ENCODE data around the gene ALG2. TPM values are rescaled to one million over a fixed set of nuclear protein-coding genes. Genes with fewer than 3 reads are reported as not detected.
"Not testable (repeated sequence)": the region's sequence is repeated elsewhere in the genome, so short reads cannot be mapped to it uniquely, and the experiment has no call there.

The ALG2 gene
- total RNA-seq, 1 donor: 51.8 TPM

DNA sequence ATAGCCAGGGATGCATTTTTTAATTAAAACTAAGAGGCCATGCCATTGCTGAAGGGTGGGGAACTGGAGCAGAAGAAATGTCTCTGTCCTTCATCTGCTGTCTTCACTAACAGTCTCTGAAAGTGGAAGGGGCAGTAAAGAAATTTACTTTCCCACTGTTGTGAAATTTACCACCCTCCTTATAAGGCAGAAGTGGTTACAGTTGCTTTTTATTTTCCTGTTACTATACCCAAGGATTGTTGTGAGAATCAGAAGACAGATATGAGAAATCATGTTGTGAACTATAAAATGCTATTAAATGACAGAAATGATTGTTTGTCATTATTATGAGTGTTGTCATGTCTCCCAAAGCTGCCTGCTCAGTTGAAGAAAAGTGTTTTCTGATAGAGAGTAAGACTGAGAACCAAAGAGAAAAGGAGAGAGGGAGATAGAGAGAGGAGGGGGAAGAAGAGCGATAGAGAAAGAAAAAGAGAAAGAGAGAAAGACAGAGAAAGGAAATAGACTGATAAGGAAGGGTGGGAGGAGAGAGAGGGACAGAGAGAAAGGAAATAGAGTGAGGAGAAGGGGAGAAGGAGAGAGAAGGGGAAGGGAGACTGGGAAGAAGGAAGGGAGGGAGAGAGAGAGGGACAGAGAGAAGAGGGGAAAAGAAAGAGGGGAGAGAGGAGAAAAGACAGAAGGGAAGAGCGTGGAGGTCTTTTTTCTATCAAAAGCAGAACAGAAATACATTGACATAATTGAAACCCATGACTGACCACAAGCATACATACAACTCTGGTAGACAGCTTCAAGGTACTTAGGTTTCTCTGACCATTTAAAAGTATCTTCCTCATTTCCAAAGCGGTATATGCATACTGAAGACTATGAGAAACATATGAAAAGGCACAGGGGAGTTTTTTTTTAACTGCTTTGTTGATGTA lies 22.9 kb upstream of the ALG2 start:
- Histone ChIP-seq H3K79me2 (ENCODE audit: insufficient read depth, low read length) (no peaks in the 10 kb centered on the region), H3K27me3 (ENCODE audit: insufficient read depth, low read length) (no peaks in the 10 kb centered on the region), H3K9me3 (ENCODE audit: low read depth, low read length) (no peaks in the 10 kb centered on the region), H3K27ac (ENCODE audit: low read depth, low read length) (no peak overlapping the region), H3K4me2 (ENCODE audit: insufficient read depth, low read length) (no peak overlapping the region), H3K36me3 (ENCODE audit: insufficient read depth, low read length) (no peaks in the 10 kb centered on the region), H4K20me1 (ENCODE audit: insufficient read depth, low read length) (no peaks in the 10 kb centered on the region), H3K4me3 (ENCODE audit: insufficient read depth, low read length) (no peak overlapping the region), H2AFZ (ENCODE audit: low read length) (no peak overlapping the region), H3K4me1 (ENCODE audit: insufficient read depth, low read length) (peaks cover 6% of the 10 kb centered on the region)
- TF ChIP-seq, protein P1, sequence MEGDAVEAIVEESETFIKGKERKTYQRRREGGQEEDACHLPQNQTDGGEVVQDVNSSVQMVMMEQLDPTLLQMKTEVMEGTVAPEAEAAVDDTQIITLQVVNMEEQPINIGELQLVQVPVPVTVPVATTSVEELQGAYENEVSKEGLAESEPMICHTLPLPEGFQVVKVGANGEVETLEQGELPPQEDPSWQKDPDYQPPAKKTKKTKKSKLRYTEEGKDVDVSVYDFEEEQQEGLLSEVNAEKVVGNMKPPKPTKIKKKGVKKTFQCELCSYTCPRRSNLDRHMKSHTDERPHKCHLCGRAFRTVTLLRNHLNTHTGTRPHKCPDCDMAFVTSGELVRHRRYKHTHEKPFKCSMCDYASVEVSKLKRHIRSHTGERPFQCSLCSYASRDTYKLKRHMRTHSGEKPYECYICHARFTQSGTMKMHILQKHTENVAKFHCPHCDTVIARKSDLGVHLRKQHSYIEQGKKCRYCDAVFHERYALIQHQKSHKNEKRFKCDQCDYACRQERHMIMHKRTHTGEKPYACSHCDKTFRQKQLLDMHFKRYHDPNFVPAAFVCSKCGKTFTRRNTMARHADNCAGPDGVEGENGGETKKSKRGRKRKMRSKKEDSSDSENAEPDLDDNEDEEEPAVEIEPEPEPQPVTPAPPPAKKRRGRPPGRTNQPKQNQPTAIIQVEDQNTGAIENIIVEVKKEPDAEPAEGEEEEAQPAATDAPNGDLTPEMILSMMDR (IDR thresholded peaks at IDR 0.05; ENCODE audit: extremely low read depth, low read depth, low read length): no peak
- DNase-seq (ENCODE audit: insufficient read length, low spot score, missing footprints): no peak

DNA sequence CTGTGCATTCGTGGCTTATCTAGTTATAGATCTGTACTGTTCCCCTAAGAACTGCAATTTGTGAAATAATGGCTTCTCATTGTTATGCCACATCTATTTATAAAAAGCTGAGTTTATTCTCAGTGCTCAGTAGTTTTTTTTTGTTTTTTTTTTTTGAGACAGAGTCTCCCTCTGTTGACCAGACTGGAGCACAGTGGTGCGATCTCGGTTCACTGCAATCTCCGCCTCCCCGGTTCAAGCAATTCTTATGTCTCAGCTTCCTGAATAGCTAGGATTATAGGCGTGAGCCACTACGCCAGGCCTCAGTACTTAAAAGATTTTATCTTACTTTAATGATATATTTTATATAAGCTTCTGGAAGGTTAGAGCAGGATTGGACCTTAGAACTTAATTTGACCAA lies 19.4 kb upstream of the ALG2 start:
- H3K79me2 ChIP-seq (ENCODE audit: insufficient read depth, low read length): no peaks in the 10 kb centered on the region
- no peaks in the 10 kb centered on the region for H3K36me3 ChIP-seq (ENCODE audit: insufficient read depth, low read length)
- H3K27ac ChIP-seq (ENCODE audit: low read depth, low read length): no peak overlapping the region
- H3K4me2 ChIP-seq (ENCODE audit: insufficient read depth, low read length): no peak overlapping the region
- H3K27me3 ChIP-seq (ENCODE audit: insufficient read depth, low read length): no peaks in the 10 kb centered on the region
- TF ChIP-seq, protein P1 (IDR thresholded peaks at IDR 0.05; ENCODE audit: extremely low read depth, low read depth, low read length): no peak
- H4K20me1 ChIP-seq (ENCODE audit: insufficient read depth, low read length): no peaks in the 10 kb centered on the region
- DNase-seq (ENCODE audit: insufficient read length, low spot score, missing footprints): no peak
- H3K4me3 ChIP-seq (ENCODE audit: insufficient read depth, low read length): no peak overlapping the region
- H2AFZ ChIP-seq (ENCODE audit: low read length): no peak overlapping the region
- peaks cover 13% of the 10 kb centered on the region for H3K4me1 ChIP-seq (ENCODE audit: insufficient read depth, low read length)
- H3K9me3 ChIP-seq (ENCODE audit: low read depth, low read length): no peaks in the 10 kb centered on the region

DNA sequence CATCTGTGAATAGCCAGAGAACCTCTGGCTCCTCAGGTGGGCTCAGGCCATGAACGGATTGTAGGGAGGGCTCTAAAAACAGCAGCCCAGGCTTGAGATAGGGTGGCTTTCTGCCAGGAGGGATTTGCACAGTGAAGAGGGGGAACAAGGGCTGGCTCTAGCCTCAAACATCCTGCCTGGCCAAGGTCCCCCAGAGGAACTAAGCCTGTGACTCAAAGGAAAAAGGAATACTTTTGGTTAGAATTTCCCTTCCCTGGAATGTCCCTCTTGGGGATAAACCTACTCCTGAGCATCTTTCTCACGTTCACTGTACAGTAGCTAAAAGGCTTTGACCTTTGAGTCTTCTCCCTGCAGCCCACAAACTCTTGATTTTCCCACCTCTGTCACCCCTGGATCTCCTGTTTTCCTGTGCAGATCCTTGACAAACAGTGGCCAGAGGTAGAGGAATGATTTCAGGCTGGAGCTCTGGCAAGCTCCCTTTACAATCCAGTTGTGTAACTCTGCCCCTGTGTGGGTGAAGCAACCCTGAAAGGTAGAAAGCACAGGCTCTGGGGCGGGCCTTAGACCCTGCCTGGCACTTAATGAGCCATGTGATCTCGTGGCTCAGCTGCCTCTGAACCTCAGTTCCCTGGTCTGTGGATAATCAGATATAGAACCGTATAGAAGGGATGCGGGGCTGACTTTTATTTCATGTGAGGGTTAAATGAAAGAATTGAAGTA lies 17.8 kb upstream of the ALG2 start:
- Histone ChIP-seq H4K20me1 (ENCODE audit: insufficient read depth, low read length) (no peaks in the 10 kb centered on the region), H3K4me1 (ENCODE audit: insufficient read depth, low read length) (peaks cover 13% of the 10 kb centered on the region), H3K27me3 (ENCODE audit: insufficient read depth, low read length) (no peaks in the 10 kb centered on the region), H3K36me3 (ENCODE audit: insufficient read depth, low read length) (no peaks in the 10 kb centered on the region), H3K79me2 (ENCODE audit: insufficient read depth, low read length) (no peaks in the 10 kb centered on the region), H3K27ac (ENCODE audit: low read depth, low read length) (peak overlapping the region; percentile 68), H3K4me3 (ENCODE audit: insufficient read depth, low read length) (no peak overlapping the region), H3K4me2 (ENCODE audit: insufficient read depth, low read length) (peak overlapping the region; percentile 5), H2AFZ (ENCODE audit: low read length) (no peak overlapping the region), H3K9me3 (ENCODE audit: low read depth, low read length) (no peaks in the 10 kb centered on the region)
- peak; percentile 85 for DNase-seq (ENCODE audit: insufficient read length, low spot score, missing footprints)
- TF ChIP-seq, protein P1 (IDR thresholded peaks at IDR 0.05; ENCODE audit: extremely low read depth, low read depth, low read length): no peak

DNA sequence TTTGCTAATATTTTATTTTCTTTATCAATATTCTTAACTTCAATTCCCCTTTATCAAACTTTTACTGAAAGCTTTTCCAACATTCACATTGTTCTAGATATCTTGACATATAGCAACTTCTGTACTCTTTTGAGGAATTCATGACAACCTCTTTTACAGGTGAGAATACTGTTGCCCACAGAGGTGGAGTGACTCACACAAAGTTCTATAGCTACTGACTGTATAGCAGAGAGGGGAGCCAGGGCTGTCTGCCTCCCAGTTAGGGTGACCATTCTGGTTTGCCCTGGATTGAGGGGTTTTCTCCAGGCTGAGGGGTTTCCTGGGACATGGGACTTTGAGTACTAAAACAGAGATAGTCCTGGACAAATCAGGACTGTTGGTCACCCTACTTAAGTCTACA lies 16.6 kb upstream of the ALG2 start:
- Histone ChIP-seq H3K27ac (ENCODE audit: low read depth, low read length) (no peak overlapping the region), H3K36me3 (ENCODE audit: insufficient read depth, low read length) (peaks cover 1% of the 10 kb centered on the region), H4K20me1 (ENCODE audit: insufficient read depth, low read length) (no peaks in the 10 kb centered on the region), H3K4me2 (ENCODE audit: insufficient read depth, low read length) (no peak overlapping the region), H3K4me3 (ENCODE audit: insufficient read depth, low read length) (no peak overlapping the region), H3K27me3 (ENCODE audit: insufficient read depth, low read length) (no peaks in the 10 kb centered on the region), H2AFZ (ENCODE audit: low read length) (no peak overlapping the region), H3K79me2 (ENCODE audit: insufficient read depth, low read length) (no peaks in the 10 kb centered on the region), H3K9me3 (ENCODE audit: low read depth, low read length) (no peaks in the 10 kb centered on the region), H3K4me1 (ENCODE audit: insufficient read depth, low read length) (peaks cover 13% of the 10 kb centered on the region)
- DNase-seq (ENCODE audit: insufficient read length, low spot score, missing footprints): no peak
- TF ChIP-seq, protein P1 (IDR thresholded peaks at IDR 0.05; ENCODE audit: extremely low read depth, low read depth, low read length): no peak

DNA sequence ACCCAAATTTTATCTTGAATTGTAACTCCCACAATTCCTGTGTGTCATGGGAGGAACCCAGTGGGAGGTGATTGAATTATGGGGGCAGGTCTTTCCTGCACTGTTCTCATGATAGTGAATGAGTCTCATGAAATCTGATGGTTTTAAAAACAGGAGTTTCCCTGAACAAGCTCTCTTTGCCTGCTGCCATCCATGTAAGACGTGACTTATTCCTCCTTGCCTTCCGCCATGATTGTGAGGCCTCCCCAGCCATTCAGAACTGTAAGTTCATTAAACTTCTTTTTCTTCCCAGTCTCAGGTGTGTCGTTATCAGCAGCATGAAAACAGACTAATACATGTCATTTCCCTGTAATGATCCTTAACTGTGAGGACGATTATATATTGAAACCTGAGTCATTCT lies 16.1 kb upstream of the ALG2 start:
- not testable (repeated sequence) for DNase-seq (ENCODE audit: insufficient read length, low spot score, missing footprints); H2AFZ ChIP-seq (ENCODE audit: low read length); H4K20me1 ChIP-seq (ENCODE audit: insufficient read depth, low read length); H3K79me2 ChIP-seq (ENCODE audit: insufficient read depth, low read length); H3K36me3 ChIP-seq (ENCODE audit: insufficient read depth, low read length); H3K4me2 ChIP-seq (ENCODE audit: insufficient read depth, low read length); H3K27me3 ChIP-seq (ENCODE audit: insufficient read depth, low read length); H3K4me3 ChIP-seq (ENCODE audit: insufficient read depth, low read length); H3K27ac ChIP-seq (ENCODE audit: low read depth, low read length); H3K9me3 ChIP-seq (ENCODE audit: low read depth, low read length)
- H3K4me1 ChIP-seq (ENCODE audit: insufficient read depth, low read length): peaks cover 13% of the 10 kb centered on the region
